Measurements from ENCODE around the gene ZNF83. TPM values are rescaled to one million over a fixed set of nuclear protein-coding genes. Genes with fewer than 3 reads are reported as not detected.

Gene ZNF83
- total RNA-seq, 1 experiment from 2014 or later = 31.6 TPM

GRCh38 chr19:52603558-52604207 is 34.5 kb downstream of the ZNF83 start:
- no peaks in the 10 kb centered on the region for H3K79me1 ChIP-seq (ENCODE audit: insufficient read depth, low read depth, low read length, poor library complexity, severe bottlenecking)
- no peaks in the 10 kb centered on the region for H3K9me3 ChIP-seq (ENCODE audit: control insufficient read depth, low read depth, low read length)
- H3K27me3 ChIP-seq (ENCODE audit: insufficient read depth, low read length) = no peaks in the 10 kb centered on the region; the same call in 1 of the 2 replicates
- no peak overlapping the region for H2BK20ac ChIP-seq (ENCODE audit: low read depth, low read length, poor library complexity, severe bottlenecking)
- no peak overlapping the region for H2BK120ac ChIP-seq (ENCODE audit: low read depth, low read length, poor library complexity, severe bottlenecking)
- H4K91ac ChIP-seq (ENCODE audit: insufficient read length, low read depth, low read length) = no peak overlapping the region
- peaks cover 4% of the 10 kb centered on the region for H3K27me3 Mint-ChIP-seq (ENCODE audit: low read depth)
- H3K23me2 ChIP-seq (ENCODE audit: insufficient read length, low read depth, low read length, poor library complexity, severe bottlenecking) = peaks cover 9% of the 10 kb centered on the region
- H2BK5ac ChIP-seq (ENCODE audit: insufficient read length, low read length) = no peak overlapping the region
- H2BK15ac ChIP-seq (ENCODE audit: low read depth, low read length) = no peak overlapping the region
- no peak overlapping the region for H2AFZ ChIP-seq (ENCODE audit: low read length)
- H3K4me3 Mint-ChIP-seq = no peak overlapping the region; a peak in 1 of 5 replicates
- H3K79me2 ChIP-seq (ENCODE audit: insufficient read depth, low read length) = no peaks in the 10 kb centered on the region
- H3K36me3 Mint-ChIP-seq (ENCODE audit: insufficient read depth in 1 of 3, low read depth in 3 of 3) = peaks cover 3 to 11% (median 4%) of the 10 kb centered on the region in 3 experiments; a peak in 4 of 7 replicates
- H2AK5ac ChIP-seq (ENCODE audit: insufficient read length, low read length) = no peak overlapping the region
- peaks cover 19 to 25% of the 10 kb centered on the region in 2 experiments for H3K4me1 Mint-ChIP-seq
- H3K14ac ChIP-seq (ENCODE audit: insufficient read depth, low read length) = no peak overlapping the region
- no peak overlapping the region for H2BK12ac ChIP-seq (ENCODE audit: insufficient read length, low read depth, low read length)
- H4K20me1 ChIP-seq (ENCODE audit: control insufficient read depth, insufficient read depth, insufficient read length) = no peaks in the 10 kb centered on the region
- H3K56ac ChIP-seq (ENCODE audit: insufficient read length, low read depth, low read length) = no peak overlapping the region
- no peak overlapping the region for H3T11ph ChIP-seq (ENCODE audit: low read length)
- no peak overlapping the region for H3K27ac ChIP-seq (ENCODE audit: insufficient read length, low read depth, low read length)
- WGBS (ENCODE audit: extremely low coverage, insufficient read length, low lambda C conversion rate) = no CpG with 5 or more reads among the region's 14 CpGs
- no peak for DNase-seq
- H3K27ac Mint-ChIP-seq = no peak overlapping the region
- H4K8ac ChIP-seq (replicated peaks; ENCODE audit: insufficient read length, low read depth, low read length) = no peak overlapping the region
- H3K4ac ChIP-seq (ENCODE audit: low read depth, low read length) = no peak overlapping the region
- H3K9me3 Mint-ChIP-seq = peaks cover 0 to 2% of the 10 kb centered on the region in 2 experiments; a peak in 1 of 5 replicates
- no peak for TF ChIP-seq CTCF (conservative IDR thresholded peaks at IDR 0.05)
- H3K4me2 ChIP-seq (ENCODE audit: insufficient read depth, insufficient read length, low read length) = no peak overlapping the region
- H3K23ac ChIP-seq (ENCODE audit: insufficient read length, low read depth, low read length) = no peak overlapping the region
- no peaks in the 10 kb centered on the region; the same call in 1 of the 2 replicates for H3K4me1 ChIP-seq (ENCODE audit: insufficient read depth, low read length)
- H3K18ac ChIP-seq (ENCODE audit: insufficient read length, low read depth, low read length) = no peak overlapping the region
- no peak overlapping the region for H4K5ac ChIP-seq (ENCODE audit: insufficient read length, low read depth, low read length)
- no peak overlapping the region for H3K9ac ChIP-seq (ENCODE audit: extremely low read depth, insufficient read length, low read length)
